ENCODE measurements around the gene HVCN1. TPM values are rescaled to one million over a fixed set of nuclear protein-coding genes. Genes with fewer than 3 reads are reported as not detected.

HVCN1 gene
- total RNA-seq, 2 donors from 2014 or later = 0.66 to 1.3 TPM

GRCh38 chr12:110732572-110732971 is 43.7 kb upstream of the HVCN1 start:
- DNase-seq = no peak
- Histone ChIP-seq H3K27ac (no peak overlapping the region), H3K4me3 (no peak overlapping the region), H3K4me1 (peaks cover 40% of the 10 kb centered on the region), H3K36me3 (replicated peaks in 1 of 2; ENCODE audit: insufficient read depth in 1 of 2, low read depth in 2 of 2) (peaks cover 0 to 15% of the 10 kb centered on the region in 2 donors), H3K9me3 (no peaks in the 10 kb centered on the region), H3K27me3 (no peaks in the 10 kb centered on the region)
- intact Hi-C loops (cut with DNase I) = no loop called here
- whole genome bisulfite sequencing, 2 donors = 19 to 24% methylated on average over 3 of the region's 3 CpGs
- no peak for ATAC-seq
- TF ChIP-seq CTCF (IDR thresholded peaks at IDR 0.05) (no peak), POLR2A (IDR thresholded peaks at IDR 0.05) (no peak)

- ATAC-seq (no peak), DNase-seq (no peak)
- Histone ChIP-seq H3K36me3 (replicated peaks in 1 of 2; ENCODE audit: insufficient read depth in 1 of 2, low read depth in 2 of 2) (peaks cover 0 to 17% of the 10 kb centered on the region in 2 donors), H3K4me1 (peaks cover 38% of the 10 kb centered on the region), H3K27ac (no peak overlapping the region), H3K4me3 (no peak overlapping the region), H3K9me3 (no peaks in the 10 kb centered on the region), H3K27me3 (no peaks in the 10 kb centered on the region)
- no peak for TF ChIP-seq CTCF (IDR thresholded peaks at IDR 0.05)
- no peak for TF ChIP-seq POLR2A (IDR thresholded peaks at IDR 0.05)
- intact Hi-C loops (cut with DNase I) = no loop called here
- WGBS, 2 donors = 34 to 46% methylated on average over 2 of the region's 2 CpGs
These were observed 42.6 kb upstream of the HVCN1 start for GRCh38 chr12:110731479-110731878.

- H3K4me3 ChIP-seq = no peak overlapping the region
- no peaks in the 10 kb centered on the region for H3K27me3 ChIP-seq
- DNase-seq (no peak), ATAC-seq (no peak)
- no peaks in the 10 kb centered on the region for H3K9me3 ChIP-seq
- WGBS, 2 donors = 93 to 100% methylated on average over 1 of the region's 1 CpG
- intact Hi-C loops (cut with DNase I) = no loop called here
- H3K36me3 ChIP-seq (replicated peaks in 1 of 2; ENCODE audit: insufficient read depth in 1 of 2, low read depth in 2 of 2) = peaks cover 0 to 24% of the 10 kb centered on the region in 2 donors
- no peak overlapping the region for H3K27ac ChIP-seq
- H3K4me1 ChIP-seq = peaks cover 27% of the 10 kb centered on the region
- no peak for TF ChIP-seq POLR2A (IDR thresholded peaks at IDR 0.05)
- no peak for TF ChIP-seq CTCF (IDR thresholded peaks at IDR 0.05)
These were observed 39.7 kb upstream of the HVCN1 start for GRCh38 chr12:110728628-110729027.

DNA sequence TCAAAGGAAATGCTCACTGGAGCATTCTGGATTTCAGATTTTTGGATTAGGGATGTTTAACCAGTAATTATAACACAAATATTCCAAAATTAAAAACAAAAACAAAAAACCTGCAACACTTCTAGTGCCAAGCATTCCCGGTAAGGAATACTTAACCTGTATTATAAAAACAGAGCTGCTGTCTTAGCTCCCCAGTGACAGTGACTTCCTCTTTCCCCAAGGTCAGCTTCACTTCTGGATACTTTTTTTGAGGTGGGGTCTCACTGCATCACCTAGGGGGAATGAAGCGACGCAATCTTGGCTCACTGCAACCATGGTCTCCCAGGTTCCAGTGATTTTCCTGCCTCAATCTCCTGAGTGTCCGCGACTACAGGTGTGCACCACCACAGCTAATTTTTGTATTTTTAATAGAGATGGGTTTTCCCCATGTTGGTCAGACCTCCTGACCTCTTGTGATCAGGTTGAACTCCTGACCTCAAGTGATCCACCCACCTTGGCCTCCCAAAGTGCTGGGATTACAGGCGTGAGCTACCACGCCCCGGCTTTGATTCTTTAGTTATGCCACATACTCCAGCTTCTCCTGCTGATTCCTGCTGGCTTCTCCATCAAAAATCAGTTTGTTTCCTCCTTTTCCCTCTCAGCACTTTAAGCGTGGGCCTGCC is 37.9 kb upstream of the HVCN1 start:
- Histone ChIP-seq H3K36me3 (replicated peaks in 1 of 2; ENCODE audit: insufficient read depth in 1 of 2, low read depth in 2 of 2) (peaks cover 0 to 32% of the 10 kb centered on the region in 2 donors), H3K4me1 (peaks cover 11% of the 10 kb centered on the region), H3K27me3 (no peaks in the 10 kb centered on the region), H3K4me3 (no peak overlapping the region), H3K27ac (no peak overlapping the region), H3K9me3 (no peaks in the 10 kb centered on the region)
- intact Hi-C loops (cut with DNase I) = no loop called here
- TF ChIP-seq POLR2A (IDR thresholded peaks at IDR 0.05) (no peak), CTCF (IDR thresholded peaks at IDR 0.05) (no peak)
- 85 to 91% methylated on average over 9 of the region's 9 CpGs for WGBS, 2 donors
- ATAC-seq (no peak), DNase-seq (no peak)

GRCh38 chr12:110726028-110726427 is 37.1 kb upstream of the HVCN1 start:
- ATAC-seq (no peak), DNase-seq (no peak)
- H3K27ac ChIP-seq = no peak overlapping the region
- H3K27me3 ChIP-seq = no peaks in the 10 kb centered on the region
- H3K9me3 ChIP-seq = no peaks in the 10 kb centered on the region
- TF ChIP-seq POLR2A (IDR thresholded peaks at IDR 0.05) (no peak), CTCF (IDR thresholded peaks at IDR 0.05) (no peak)
- no peak overlapping the region for H3K4me3 ChIP-seq
- peaks cover 6% of the 10 kb centered on the region for H3K4me1 ChIP-seq
- WGBS, 2 donors = 95 to 96% methylated on average over 4 of the region's 4 CpGs
- intact Hi-C loops (cut with DNase I) = no loop called here
- H3K36me3 ChIP-seq (replicated peaks in 1 of 2; ENCODE audit: insufficient read depth in 1 of 2, low read depth in 2 of 2) = peaks cover 0 to 36% of the 10 kb centered on the region in 2 donors

Data from body of pancreas (tissue), 4 donors.